Astrocyte (in vitro differentiated cells and primary cell): ENCODE measurements around the gene OR5T1.

Experiments
- CTCF ChIP-seq: IDR thresholded peaks from 2 replicates; pipeline ENCODE4 v1.5.1; 2011; ENCODE audit warnings: low read depth, mild to moderate bottlenecking, inconsistent platforms, low read length, moderate library complexity; ENCODE audit not compliant: insufficient read depth
- EZH2 ChIP-seq: IDR thresholded peaks from 2 replicates; pipeline ENCODE4 v1.6.1; 2012; ENCODE audit warnings: mild to moderate bottlenecking, low read length, inconsistent platforms; ENCODE audit not compliant: insufficient read depth

GRCh38 chr11:56234155-56234554 lies 39.8 kb upstream of the OR5T1 start, which contains the start of gene OR5T2:
- TF ChIP-seq CTCF (no peak), EZH2 (no peak)
